Activated naive CD8-positive, alpha-beta T cell treated with anti-CD3 and anti-CD28 coated beads, Interleukin-2, amount 50 U/mL, for 24 hours (primary cell): Measurements from ENCODE around the gene ZNF526.

ENCODE experiments used
- ATAC-seq: fragments of 150-1000 bp; cut with Tn5 transposase; one replicate; pipeline ENCODE4 v1.10.0; 2021
- DNase-seq: peaks from one replicate; pipeline ENCODE4 v3.0.0; 2021
- H3K27ac Mint-ChIP-seq: one replicate; pipeline ENCODE4 v1.8.0; 2021; ENCODE audit warnings: mild to moderate bottlenecking, mixed read lengths
- H3K27me3 Mint-ChIP-seq: one replicate; pipeline ENCODE4 v1.8.0; 2021; ENCODE audit warnings: mixed read lengths
- H3K36me3 Mint-ChIP-seq: one replicate; pipeline ENCODE4 v1.8.0; 2021; ENCODE audit warnings: low read depth, mixed read lengths
- H3K4me1 Mint-ChIP-seq: one replicate; pipeline ENCODE4 v1.8.0; 2021; ENCODE audit warnings: mixed read lengths
- H3K4me3 Mint-ChIP-seq: one replicate; pipeline ENCODE4 v1.8.0; 2021; ENCODE audit warnings: mild to moderate bottlenecking, moderate library complexity, mixed read lengths
- H3K9me3 Mint-ChIP-seq: one replicate; pipeline ENCODE4 v1.8.0; 2021; ENCODE audit warnings: mixed read lengths

Gene ZNF526, protein sequence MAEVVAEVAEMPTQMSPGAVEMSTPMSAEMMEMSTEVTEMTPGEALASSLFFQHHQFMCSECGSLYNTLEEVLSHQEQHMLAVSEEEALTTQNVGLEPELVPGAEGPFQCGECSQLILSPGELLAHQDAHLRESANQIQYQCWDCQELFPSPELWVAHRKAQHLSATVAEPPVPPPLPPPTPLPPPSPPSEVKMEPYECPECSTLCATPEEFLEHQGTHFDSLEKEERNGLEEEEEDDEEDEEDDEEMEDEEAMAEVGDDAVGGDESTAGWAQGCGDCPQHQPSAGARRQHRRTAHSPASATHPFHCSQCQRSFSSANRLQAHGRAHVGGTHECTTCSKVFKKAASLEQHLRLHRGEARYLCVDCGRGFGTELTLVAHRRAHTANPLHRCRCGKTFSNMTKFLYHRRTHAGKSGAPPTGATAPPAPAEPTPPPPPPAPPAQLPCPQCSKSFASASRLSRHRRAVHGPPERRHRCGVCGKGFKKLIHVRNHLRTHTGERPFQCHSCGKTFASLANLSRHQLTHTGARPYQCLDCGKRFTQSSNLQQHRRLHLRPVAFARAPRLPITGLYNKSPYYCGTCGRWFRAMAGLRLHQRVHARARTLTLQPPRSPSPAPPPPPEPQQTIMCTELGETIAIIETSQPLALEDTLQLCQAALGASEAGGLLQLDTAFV

DNA sequence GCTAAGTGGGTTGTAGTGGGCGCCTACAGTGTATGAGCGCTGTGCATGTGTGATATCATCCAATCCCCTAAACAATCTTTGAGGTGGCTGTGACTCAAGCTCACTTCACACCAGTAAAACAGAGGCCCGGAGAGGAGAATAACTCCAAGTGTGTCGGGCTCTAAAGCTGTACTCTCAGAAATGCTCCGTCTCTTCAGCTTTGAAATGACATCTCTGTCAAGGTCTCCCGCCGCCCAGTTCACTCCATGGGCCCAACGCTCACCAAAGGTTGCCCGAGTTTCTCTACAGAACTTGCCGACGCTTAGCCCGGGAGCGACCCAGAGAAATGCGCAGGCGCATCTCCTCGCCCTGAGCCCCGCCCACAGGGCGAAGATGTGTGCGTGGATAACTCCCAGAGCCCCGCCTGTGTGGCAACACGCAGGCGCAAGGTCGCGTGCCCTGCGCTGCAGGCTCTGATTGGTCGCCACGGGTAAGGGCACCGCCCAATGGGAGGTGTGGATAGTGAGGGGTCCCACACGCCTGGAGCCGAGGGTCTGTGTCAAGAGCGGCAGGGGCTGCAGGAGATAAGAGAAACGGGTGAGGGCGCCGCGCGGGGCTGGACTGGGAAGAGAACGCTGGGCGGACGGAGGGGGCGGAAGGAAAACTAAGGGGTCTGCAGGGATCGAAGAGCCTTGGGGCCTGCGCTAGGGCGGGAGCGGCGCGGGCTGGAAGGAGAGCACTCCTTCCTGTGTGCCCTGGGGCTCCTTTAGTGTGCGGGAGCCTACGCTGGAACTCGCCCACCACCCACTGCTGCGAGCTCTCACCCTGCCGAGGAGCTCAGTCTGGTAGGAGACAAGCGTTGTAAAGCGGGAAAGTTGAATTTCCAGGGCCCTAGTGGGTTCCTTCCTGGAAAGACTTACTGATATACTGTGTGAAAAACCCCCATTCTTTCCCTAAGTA is at the start of gene ZNF526:
TSS of gene ZNF526 (plus strand) at position 501 of the 939 bp plus-strand sequence. CDS start 4,092 bp downstream, outside the sequence.
- Mint-ChIP-seq H3K4me3 (peak within 1 kb of the TSS; percentile 96), H3K9me3 (no peaks in the 10 kb centered on the region), H3K27ac (peak within 1 kb of the TSS; percentile 94), H3K27me3 (peaks cover 3% of the 10 kb centered on the region), H3K36me3 (peaks cover 16% of the 10 kb centered on the region), H3K4me1 (peaks cover 58% of the 10 kb centered on the region)
- peak; percentile 97 for DNase-seq
- peak; percentile 89 for ATAC-seq

DNA sequence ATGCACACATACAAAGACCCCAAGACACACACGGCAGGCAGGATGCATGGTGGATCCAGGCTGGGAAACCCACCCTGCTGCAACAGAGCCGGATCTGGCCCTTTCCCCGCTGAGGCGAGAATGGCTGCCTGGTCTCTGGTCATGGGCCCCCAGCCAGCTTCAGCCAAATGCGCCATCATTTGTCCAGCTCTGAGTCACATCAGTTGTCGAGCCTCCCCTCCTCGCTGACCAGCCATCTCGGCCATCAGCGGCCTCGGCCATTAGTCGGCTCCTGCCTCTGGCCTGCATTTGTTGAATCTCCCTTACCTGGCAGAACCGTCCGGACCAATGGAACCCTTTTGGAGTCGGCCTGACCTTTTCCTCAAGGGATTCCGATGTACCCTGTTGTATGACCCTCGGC is 49.4 kb upstream of the ZNF526 start:
- H3K27ac Mint-ChIP-seq: no peak overlapping the region
- H3K36me3 Mint-ChIP-seq: no peaks in the 10 kb centered on the region
- ATAC-seq (no peak), DNase-seq (no peak)
- peaks cover 3% of the 10 kb centered on the region for H3K4me1 Mint-ChIP-seq
- no peak overlapping the region for H3K4me3 Mint-ChIP-seq
- peaks cover 17% of the 10 kb centered on the region for H3K27me3 Mint-ChIP-seq
- H3K9me3 Mint-ChIP-seq: no peaks in the 10 kb centered on the region

DNA sequence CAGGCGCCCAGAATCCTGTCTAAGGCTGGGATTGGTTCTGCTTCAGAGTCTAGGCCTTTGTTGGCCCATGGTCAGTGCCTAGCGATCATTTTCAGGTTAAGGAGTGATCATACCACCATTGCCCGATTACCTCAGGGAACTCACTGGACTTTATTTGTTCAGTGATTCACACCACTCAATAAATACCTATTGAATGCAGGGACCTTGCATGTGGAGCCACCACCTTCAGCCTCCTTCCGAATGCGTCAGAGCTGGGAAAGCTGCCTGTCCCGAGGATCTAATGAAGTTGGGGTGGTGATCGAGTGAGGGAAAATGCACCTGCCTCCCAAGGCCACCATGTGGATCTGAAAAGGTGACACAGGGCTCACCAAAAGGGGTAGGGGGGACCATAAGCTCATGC is 47.9 kb upstream of the ZNF526 start:
- no peak overlapping the region for H3K27ac Mint-ChIP-seq
- no peaks in the 10 kb centered on the region for H3K36me3 Mint-ChIP-seq
- peaks cover 9% of the 10 kb centered on the region for H3K4me1 Mint-ChIP-seq
- peaks cover 23% of the 10 kb centered on the region for H3K27me3 Mint-ChIP-seq
- H3K9me3 Mint-ChIP-seq: no peaks in the 10 kb centered on the region
- ATAC-seq (no peak), DNase-seq (no peak)
- no peak overlapping the region for H3K4me3 Mint-ChIP-seq

DNA sequence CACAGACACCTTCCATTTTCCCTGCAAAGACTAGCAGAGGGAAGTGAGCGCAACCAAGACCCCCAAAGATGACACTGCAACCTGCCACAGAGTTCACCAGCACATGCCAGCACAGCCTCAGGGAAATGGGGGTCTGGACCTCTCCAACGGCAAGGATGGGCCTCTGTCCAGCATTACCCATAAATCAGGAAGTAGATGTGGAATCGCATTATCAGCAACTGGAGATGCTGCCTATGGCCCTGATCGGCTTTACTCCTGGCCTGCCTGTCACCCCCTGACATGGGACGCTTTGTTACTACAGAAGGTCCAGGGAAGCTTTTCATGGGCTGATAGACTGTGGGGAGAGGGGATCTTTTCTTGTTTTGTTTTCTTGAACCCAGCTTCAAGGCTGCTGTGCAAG is 46.4 kb upstream of the ZNF526 start:
- peaks cover 23% of the 10 kb centered on the region for H3K27me3 Mint-ChIP-seq
- peaks cover 9% of the 10 kb centered on the region for H3K4me1 Mint-ChIP-seq
- ATAC-seq: no peak
- no peak overlapping the region for H3K27ac Mint-ChIP-seq
- H3K9me3 Mint-ChIP-seq: no peaks in the 10 kb centered on the region
- DNase-seq: no peak
- no peaks in the 10 kb centered on the region for H3K36me3 Mint-ChIP-seq
- H3K4me3 Mint-ChIP-seq: no peak overlapping the region

DNA sequence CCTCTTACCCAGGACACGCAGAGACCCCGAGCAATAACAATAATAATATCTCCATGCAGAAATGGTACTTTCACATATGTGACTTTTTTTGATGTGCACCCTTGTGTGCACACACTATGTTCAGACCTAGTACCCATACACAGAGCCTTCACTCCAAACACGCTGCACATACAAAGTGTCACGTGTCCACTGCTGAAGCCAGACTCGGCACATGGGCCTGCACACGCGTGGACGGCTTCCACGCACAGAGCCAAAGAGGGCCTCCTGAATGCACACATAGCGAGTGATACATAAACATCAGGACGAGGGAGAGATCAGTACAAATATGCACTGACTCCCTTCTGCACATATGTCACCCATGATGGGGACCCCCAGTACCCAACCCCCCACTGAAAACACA is 45.9 kb upstream of the ZNF526 start:
- ATAC-seq (no peak), DNase-seq (no peak)
- Mint-ChIP-seq H3K27me3 (peaks cover 23% of the 10 kb centered on the region), H3K27ac (no peak overlapping the region), H3K36me3 (no peaks in the 10 kb centered on the region), H3K9me3 (no peaks in the 10 kb centered on the region), H3K4me1 (peaks cover 9% of the 10 kb centered on the region), H3K4me3 (no peak overlapping the region)

DNA sequence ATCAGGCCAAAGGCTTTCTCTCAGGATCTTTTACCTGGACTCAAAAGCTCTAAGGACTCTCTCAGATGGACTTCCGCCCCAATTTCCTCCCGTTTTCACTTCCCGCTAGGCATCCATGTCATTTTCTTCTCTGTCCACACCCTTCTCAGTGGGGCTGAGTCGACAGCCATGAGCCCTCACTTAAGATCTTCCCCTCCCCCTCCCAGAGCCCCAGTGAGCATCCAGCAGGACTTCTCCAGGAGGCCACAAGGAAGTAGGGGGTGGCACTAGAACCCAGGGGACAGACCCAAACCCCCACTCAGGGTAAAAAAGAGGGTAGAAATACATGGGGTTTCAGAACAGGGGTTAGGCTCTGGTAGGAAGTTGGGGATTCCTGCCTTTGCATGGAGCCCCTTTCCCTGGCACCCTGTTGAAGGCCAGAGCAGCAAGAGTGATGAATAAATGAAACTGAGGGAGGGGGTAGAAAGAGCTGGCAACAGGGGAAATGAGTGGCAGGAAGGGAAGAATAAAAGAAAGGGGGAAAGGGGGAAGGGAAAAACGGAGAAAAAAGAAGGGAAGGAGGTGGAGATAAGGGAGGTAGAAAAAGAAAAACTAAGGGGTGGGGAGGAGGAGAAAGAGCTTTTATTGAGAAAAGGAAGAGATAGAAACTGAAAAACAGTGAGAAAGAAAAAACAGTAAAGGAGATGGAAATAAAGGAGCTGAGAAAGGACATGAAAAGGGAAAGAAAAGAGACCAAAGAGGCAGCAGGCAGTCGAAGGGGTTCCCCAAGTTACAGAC is 45.0 kb upstream of the ZNF526 start:
- H3K36me3 Mint-ChIP-seq: no peaks in the 10 kb centered on the region
- no peaks in the 10 kb centered on the region for H3K9me3 Mint-ChIP-seq
- H3K4me3 Mint-ChIP-seq: no peak overlapping the region
- H3K27ac Mint-ChIP-seq: no peak overlapping the region
- peaks cover 9% of the 10 kb centered on the region for H3K4me1 Mint-ChIP-seq
- peaks cover 30% of the 10 kb centered on the region for H3K27me3 Mint-ChIP-seq
- ATAC-seq (no peak), DNase-seq (no peak)

DNA sequence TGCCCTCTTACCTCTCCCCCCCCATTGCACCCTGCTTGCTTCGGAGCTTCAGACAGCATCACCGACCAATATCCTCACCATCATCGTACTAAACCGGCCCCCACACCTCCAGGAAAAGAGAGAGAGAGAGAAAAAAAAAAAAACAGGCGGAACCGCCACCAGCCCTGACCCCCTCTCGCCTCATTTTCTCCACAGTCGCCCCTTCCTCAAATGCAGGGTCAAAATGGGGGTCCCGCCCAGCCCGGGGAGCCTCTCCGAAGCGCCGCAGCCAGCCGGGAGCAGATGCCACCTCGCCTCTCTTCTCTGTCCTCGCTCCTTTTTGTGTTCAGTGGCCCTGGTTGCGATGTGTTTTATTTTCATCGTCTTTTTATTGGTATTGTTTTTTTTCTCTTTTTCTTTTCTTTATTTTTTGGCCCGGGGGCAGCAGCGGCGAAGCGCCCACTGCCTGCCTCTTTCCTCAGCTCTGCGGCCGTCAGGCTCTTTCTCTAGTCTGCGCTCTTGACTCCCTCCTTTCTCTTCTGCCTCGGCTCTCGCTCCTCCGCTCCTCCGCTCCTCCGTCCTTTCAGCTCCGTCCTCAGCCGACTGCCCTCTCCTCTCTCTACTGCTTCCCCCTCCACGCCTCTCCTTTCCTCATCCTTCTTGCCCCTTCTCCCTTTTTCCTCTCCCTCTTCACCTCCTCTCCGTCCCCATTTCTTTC is 44.0 kb upstream of the ZNF526 start:
- ATAC-seq (peak; percentile 30), DNase-seq (no peak)
- Mint-ChIP-seq H3K9me3 (no peaks in the 10 kb centered on the region), H3K36me3 (no peaks in the 10 kb centered on the region), H3K27me3 (peaks cover 31% of the 10 kb centered on the region), H3K27ac (no peak overlapping the region), H3K4me3 (peak overlapping the region; percentile 73), H3K4me1 (peaks cover 9% of the 10 kb centered on the region)

DNA sequence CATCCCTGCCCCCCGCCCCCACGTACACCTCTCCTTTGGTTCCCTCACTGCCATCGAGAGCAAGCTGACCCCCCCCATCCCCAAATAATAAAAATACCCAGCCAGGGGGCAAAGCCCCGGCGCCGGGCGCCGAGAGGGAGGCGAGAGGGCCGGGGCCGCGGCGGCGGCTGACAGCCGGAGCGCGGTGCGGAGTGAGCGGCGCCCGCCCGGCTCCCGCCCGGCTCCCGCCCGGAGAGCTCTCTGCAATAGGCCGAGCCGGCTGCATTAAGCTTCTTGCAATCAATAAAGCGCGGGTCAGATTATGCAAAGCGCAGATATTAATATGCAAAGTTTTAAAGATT is 43.5 kb upstream of the ZNF526 start:
- peaks cover 31% of the 10 kb centered on the region for H3K27me3 Mint-ChIP-seq
- DNase-seq: peak; percentile 35
- no peak overlapping the region for H3K27ac Mint-ChIP-seq
- peak; percentile 48 for ATAC-seq
- no peaks in the 10 kb centered on the region for H3K36me3 Mint-ChIP-seq
- peaks cover 9% of the 10 kb centered on the region for H3K4me1 Mint-ChIP-seq
- peak overlapping the region; percentile 73 for H3K4me3 Mint-ChIP-seq
- no peaks in the 10 kb centered on the region for H3K9me3 Mint-ChIP-seq

DNA sequence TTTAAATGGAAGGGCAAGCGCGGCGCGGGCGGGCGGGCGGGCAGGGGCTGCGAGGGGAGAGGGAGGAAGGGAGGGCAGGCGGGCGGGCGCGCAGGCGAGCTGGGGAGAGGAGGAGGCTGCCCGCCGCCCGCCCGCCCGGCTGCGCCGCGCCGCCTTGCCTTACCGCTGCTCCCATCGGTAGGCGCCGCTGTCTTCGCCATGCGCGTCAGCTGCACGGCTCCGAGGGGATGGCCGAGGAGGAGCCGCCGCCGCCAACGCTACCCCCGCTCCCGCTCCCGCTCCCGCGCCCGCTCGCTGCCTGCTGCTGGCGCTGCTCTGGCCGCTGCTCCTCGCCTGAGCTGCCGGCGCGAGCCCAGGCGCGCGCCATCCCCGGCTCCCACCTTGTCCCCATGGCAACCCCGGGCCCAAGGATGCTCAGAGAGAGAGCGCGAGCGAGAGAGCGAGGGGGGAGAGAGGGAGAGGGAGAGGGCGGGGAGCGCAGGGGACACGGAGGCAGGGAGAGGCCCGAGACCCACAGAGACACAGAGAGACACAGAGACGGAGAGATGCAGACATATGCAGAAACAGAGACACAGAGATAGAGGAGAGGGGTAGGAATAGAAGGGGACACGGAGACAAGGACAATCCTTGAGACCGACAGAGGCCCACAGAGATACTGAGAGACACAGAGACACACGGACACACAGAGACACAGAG is 43.0 kb upstream of the ZNF526 start:
- no peak overlapping the region for H3K27ac Mint-ChIP-seq
- peaks cover 10% of the 10 kb centered on the region for H3K4me1 Mint-ChIP-seq
- DNase-seq (peak; percentile 80), ATAC-seq (peak; percentile 91)
- H3K36me3 Mint-ChIP-seq: no peaks in the 10 kb centered on the region
- peaks cover 31% of the 10 kb centered on the region for H3K27me3 Mint-ChIP-seq
- H3K4me3 Mint-ChIP-seq: no peak overlapping the region
- no peaks in the 10 kb centered on the region for H3K9me3 Mint-ChIP-seq

DNA sequence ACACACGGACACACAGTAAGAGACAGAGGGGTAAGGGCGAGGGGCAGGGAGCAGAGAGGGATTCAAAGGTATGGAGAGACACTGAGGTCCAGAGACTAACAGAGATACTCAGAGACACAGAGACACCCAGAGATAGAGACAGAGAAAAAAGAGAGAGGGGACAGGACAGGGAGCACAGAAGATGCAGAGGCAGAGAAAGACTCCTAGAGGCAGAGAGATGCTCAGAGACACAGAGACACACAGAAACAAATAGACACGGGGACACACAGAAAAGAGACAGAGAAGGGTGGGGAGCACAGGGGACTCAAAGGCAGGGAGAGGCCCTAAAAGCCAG is 42.5 kb upstream of the ZNF526 start:
- Mint-ChIP-seq H3K4me3 (no peak overlapping the region), H3K27me3 (peaks cover 31% of the 10 kb centered on the region)

DNA sequence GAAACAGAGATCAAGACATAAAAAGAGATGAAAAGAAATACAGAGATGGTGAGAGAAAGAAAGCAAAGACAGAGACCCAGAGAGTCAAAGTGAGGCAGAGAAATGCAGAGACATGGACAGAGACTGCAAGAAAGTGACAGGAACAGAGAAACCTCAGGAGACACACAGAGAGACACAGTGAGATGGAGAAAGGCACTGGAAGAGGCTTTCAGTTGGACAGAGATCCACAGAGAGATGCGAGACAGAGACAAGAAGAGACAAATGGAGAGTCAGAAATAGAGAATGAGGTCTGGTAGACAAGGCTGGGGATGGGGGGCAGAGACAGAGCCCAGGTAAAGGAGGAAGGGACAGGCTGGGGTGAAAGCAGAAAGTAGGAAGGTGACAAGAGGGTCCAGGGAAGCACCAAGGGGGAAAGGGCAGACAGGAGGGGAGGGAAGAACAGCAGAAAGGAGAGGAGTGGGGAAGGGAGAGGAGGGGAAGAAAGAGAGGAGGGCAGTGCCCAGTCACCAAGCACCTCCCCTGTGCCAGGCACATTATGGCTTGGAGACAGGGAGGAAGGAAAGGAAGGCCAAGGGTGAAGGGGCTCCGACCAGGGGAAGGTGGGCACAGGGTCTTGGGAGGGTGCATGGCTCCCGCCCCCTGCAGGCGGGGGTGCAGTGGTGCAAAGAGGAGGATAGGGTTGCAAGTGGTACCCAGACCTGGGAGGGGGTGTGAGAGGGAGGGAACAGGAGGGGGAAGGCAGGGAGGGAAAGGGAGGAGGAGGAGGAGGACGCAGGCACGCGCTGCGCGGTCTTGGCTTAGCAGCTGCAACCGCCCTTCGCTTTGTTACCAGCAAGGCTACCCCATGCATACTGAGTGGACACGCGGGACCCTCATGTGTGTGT is 41.1 kb upstream of the ZNF526 start:
- H3K4me3 Mint-ChIP-seq: no peak overlapping the region
- ATAC-seq (no peak), DNase-seq (no peak)
- peaks cover 21% of the 10 kb centered on the region for H3K4me1 Mint-ChIP-seq
- no peaks in the 10 kb centered on the region for H3K36me3 Mint-ChIP-seq
- peaks cover 30% of the 10 kb centered on the region for H3K27me3 Mint-ChIP-seq
- no peak overlapping the region for H3K27ac Mint-ChIP-seq
- no peaks in the 10 kb centered on the region for H3K9me3 Mint-ChIP-seq

More for the DNA sequence above, 42.5 kb upstream of the ZNF526 start:
- ATAC-seq: no peak
- no peaks in the 10 kb centered on the region for H3K9me3 Mint-ChIP-seq
- no peak overlapping the region for H3K27ac Mint-ChIP-seq
- H3K36me3 Mint-ChIP-seq: no peaks in the 10 kb centered on the region
- peaks cover 15% of the 10 kb centered on the region for H3K4me1 Mint-ChIP-seq
- no peak for DNase-seq

DNA sequence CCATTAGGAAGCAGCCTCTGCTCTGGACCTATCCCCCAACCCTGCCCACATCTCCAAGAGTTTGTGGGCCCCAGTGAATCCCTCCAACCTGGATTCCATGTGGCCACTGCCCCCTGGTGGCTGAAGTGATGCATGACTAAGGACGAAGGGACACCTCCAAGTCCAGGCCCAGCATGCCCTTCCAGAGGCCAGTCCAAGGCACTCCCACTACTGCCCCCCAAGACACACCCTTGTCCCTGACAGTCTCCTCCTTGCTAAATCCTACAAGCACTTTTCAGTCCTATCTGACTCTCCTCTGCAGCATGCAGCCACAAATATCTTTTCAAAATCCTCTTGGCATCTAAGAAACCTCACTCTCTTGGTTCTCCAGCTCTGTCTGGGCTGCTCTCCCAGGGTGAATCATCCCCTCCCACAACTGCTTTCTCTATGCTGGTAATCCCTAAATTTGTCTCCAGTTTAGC is 35.7 kb upstream of the ZNF526 start:
- no peaks in the 10 kb centered on the region for H3K36me3 Mint-ChIP-seq
- H3K9me3 Mint-ChIP-seq: no peaks in the 10 kb centered on the region
- DNase-seq: peak; percentile 84
- H3K4me3 Mint-ChIP-seq: no peak overlapping the region
- peak overlapping the region; percentile 30 for H3K27ac Mint-ChIP-seq
- peaks cover 28% of the 10 kb centered on the region for H3K4me1 Mint-ChIP-seq
- peaks cover 8% of the 10 kb centered on the region for H3K27me3 Mint-ChIP-seq
- ATAC-seq: peak; percentile 75
